GM12872 (cell line): ENCODE data around the gene VOPP1.

Experiments
- TF ChIP-seq, protein P1 (sequence below): IDR thresholded peaks from 3 replicates; pipeline ENCODE4 v1.5.1; 2011; ENCODE audit warnings: low read depth, mild to moderate bottlenecking, low read length, moderate library complexity; ENCODE audit not compliant: insufficient read depth

The VOPP1 gene

DNA sequence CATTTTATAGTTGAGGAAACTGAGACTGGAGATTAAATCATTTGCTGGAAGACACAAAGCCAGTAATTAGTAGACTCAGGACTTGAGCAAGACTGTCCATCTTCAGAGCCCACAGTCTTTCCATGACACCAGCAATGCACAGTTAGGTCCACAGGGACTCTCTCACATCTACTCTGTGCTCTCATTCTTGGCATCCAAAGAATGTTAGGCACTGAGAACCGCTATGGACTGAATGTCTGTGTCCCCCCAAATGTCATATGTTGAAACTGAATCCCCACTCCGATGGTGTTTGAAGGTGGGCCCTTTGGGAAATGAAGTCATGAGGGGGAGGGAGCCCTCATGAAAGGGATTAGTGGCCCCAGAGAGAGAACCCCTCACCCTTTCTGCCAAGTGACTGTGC lies 106.6 kb downstream of the VOPP1 start:
- TF ChIP-seq, protein P1, sequence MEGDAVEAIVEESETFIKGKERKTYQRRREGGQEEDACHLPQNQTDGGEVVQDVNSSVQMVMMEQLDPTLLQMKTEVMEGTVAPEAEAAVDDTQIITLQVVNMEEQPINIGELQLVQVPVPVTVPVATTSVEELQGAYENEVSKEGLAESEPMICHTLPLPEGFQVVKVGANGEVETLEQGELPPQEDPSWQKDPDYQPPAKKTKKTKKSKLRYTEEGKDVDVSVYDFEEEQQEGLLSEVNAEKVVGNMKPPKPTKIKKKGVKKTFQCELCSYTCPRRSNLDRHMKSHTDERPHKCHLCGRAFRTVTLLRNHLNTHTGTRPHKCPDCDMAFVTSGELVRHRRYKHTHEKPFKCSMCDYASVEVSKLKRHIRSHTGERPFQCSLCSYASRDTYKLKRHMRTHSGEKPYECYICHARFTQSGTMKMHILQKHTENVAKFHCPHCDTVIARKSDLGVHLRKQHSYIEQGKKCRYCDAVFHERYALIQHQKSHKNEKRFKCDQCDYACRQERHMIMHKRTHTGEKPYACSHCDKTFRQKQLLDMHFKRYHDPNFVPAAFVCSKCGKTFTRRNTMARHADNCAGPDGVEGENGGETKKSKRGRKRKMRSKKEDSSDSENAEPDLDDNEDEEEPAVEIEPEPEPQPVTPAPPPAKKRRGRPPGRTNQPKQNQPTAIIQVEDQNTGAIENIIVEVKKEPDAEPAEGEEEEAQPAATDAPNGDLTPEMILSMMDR = no peak

DNA sequence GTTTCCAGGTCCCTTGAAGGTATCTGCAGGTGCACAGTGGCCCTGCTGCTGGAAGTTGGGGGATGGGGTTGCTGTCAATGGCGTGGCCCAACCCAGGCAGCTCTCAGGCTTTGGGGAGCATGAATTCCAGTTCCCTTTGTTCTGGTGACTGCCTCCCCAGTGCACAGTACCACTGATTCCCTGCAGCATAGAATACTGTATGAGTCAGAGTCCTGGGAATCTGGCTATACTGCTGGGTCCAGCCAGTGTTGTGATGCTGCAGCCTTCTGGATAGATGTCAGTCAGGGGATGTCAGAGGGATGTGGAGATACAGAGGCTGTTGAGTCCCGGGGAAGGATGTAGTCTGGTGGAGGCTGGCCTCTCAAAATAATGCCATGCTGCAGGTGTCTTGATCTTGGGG lies 107.9 kb downstream of the VOPP1 start:
- TF ChIP-seq, protein P1 = no peak

- TF ChIP-seq, protein P1 = no peak
Observed at GRCh38 chr7:55463686-55464262, 108.5 kb downstream of the VOPP1 start.

DNA sequence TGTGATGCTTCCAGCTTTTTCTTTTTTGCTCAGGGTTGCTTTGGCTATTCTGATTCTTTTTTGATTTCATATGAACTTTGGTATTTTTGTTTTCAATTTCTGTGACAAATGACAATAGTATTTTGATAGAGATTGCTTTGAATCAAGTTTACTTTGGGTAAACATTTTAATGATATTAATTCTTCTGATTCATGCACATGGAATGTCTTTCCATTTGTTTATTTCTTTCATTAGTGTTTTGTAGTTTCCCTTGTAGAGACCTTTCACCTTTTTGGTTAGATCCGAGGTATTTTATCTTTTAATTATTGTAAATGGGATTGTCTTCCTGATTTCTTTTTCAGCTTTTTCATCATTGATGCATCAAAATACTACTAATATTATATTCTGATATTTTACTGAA lies 114.0 kb downstream of the VOPP1 start:
- TF ChIP-seq, protein P1 = no peak

DNA sequence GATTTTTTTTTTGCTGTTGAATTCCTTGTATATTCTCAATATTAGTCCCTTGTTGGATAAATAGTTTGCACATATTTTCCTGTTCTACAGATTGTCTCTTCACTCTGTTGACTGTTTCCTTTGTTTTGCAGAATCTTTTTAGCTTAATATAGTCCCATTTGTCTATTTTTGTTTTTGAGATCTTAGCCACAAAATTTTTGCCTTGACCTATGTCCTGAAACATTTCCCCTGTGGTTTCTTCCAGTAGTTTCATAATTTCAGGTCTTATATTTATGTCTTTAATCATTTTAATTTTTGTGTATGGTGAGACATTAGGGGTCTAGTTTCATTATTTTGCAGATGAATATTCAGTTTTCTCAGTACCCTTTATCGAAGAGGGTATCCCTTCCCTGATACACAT lies 114.5 kb downstream of the VOPP1 start:
- TF ChIP-seq, protein P1 = no peak

DNA sequence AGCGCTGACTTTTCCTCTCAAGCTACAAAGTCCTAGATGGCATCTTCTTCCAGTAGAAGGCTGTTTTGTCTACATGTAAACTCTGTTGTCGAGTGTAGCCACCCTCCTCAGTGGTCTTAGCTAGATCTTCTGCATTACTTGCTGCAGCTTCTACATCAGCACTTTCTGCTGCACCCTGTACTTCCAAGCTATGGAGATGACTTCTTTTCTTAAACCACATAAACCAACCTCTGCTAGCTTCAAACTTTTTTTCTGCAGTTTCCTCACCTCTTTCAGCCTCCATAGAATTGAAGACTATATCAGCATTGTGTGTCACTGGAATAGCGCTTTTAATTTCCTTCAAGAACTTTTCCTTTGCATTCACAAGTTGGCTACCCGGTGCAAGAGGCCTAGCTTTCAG lies 119.3 kb downstream of the VOPP1 start:
- TF ChIP-seq, protein P1 = no peak

GRCh38 chr7:55449992-55450535 lies 122.2 kb downstream of the VOPP1 start:
- TF ChIP-seq, protein P1 = no peak
